GM13977 (cell line): ENCODE measurements around the gene PTPRA.
"Not testable (repeated sequence)": the region's sequence is repeated elsewhere in the genome, so short reads cannot be mapped to it uniquely, and the experiment has no call there.

Source experiments
- DNase-seq: peaks from one replicate; pipeline ENCODE4 v3.0.0; 2012; ENCODE audit warnings: low spot score
- CTCF ChIP-seq: IDR thresholded peaks from 2 replicates; pipeline ENCODE4 v1.5.1; 2012; ENCODE audit warnings: mild to moderate bottlenecking, control low read depth; ENCODE audit not compliant: insufficient read depth; ENCODE audit errors: extremely low read depth, missing control alignments
- in situ Hi-C: fragments of 300-500 bp; cut with MboI; formaldehyde crosslinking; loops from one replicate; pipeline ENCODE4 v1.12.0; 2022; ENCODE audit warnings: low sequenced_read_pairs, low pct_unique_long_range_greater_than_20kb, mixed read lengths, inconsistent platforms; ENCODE audit not compliant: unreplicated experiment

Gene PTPRA

GRCh38 chr20:2890742-2891141 lies 17.5 kb downstream of the PTPRA start:
- DNase-seq = no peak
- TF ChIP-seq CTCF = no peak
- in situ Hi-C loops = no loop called here

GRCh38 chr20:2891343-2891742 lies 18.1 kb downstream of the PTPRA start:
- in situ Hi-C loops = no loop called here
- no peak for TF ChIP-seq CTCF
- no peak for DNase-seq

- TF ChIP-seq CTCF = no peak
- no peak for DNase-seq
- in situ Hi-C loops = no loop called here
Measured at GRCh38 chr20:2892376-2892775, 19.1 kb downstream of the PTPRA start.

- in situ Hi-C loops = no loop called here
Measured at GRCh38 chr20:2894221-2894620, 20.9 kb downstream of the PTPRA start.

GRCh38 chr20:2895154-2895553 lies 21.9 kb downstream of the PTPRA start:
- in situ Hi-C loops, DNase-seq: not testable (repeated sequence)

More at GRCh38 chr20:2894221-2894620, 20.9 kb downstream of the PTPRA start:
- no peak for DNase-seq
- no peak for TF ChIP-seq CTCF

GRCh38 chr20:2899243-2899642 lies 26.0 kb downstream of the PTPRA start:
- no peak for TF ChIP-seq CTCF
- in situ Hi-C loops = no loop called here
- peak; percentile 28 for DNase-seq

GRCh38 chr20:2900845-2901592 lies 27.7 kb downstream of the PTPRA start:
- TF ChIP-seq CTCF = no peak
- in situ Hi-C loops = no loop called here
- DNase-seq = peak; percentile 49
